ENCODE results near the gene ODF2.

Gene ODF2

DNA sequence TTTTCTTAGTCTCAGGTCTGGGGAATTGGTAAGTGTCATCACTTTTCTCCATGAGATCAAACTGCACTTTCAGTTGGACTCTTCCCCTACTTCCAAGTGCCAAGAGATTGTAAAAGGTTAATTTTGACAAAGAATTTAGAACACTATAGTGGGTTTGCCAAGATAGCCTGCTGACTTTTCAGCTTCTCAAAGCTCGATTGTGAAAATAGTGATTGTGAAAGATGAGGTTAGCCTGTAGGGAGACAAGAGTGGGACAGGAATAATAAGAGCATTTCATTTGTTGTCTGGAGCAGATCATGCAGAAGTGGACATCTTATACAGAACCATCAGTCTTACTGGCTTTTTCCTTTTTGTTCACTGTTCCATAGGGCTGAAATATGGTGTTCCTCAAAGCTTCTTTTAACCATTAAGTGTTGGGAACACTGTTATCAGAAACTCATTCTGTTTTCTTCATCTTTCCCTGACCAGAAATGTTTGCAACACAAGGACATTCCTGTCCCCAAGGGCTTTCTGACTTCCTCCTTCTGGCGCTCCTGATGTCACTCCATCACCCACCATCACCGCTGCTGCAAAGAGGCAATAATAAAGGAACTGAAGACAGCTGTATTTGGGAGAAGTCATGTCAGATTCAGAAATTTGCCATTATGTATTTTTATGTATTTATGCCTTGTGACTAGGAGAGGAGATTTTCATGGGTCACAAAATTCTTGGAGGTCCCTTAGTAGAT, 85.0 kb downstream of the ODF2 start:
- no peak for DNase-seq

DNA sequence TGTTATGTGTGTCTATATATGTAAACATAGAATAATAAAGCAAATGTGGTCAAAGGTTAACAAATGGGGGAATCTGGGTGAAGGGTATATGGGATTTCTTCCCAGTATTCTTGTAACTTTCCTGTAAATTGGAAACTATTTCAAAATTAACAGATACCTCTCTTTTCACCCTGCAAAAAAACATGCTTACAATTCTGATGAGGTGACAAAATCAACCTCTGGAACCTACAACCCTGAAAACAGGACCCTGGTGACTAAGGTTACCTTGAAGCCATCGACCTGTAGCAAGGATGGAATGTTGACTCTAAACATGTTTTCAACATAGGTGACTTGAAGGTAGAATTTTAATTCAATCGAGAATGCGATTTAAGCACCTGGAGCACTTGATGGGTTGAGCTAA, 90.7 kb downstream of the ODF2 start:
- no peak for DNase-seq

DNA sequence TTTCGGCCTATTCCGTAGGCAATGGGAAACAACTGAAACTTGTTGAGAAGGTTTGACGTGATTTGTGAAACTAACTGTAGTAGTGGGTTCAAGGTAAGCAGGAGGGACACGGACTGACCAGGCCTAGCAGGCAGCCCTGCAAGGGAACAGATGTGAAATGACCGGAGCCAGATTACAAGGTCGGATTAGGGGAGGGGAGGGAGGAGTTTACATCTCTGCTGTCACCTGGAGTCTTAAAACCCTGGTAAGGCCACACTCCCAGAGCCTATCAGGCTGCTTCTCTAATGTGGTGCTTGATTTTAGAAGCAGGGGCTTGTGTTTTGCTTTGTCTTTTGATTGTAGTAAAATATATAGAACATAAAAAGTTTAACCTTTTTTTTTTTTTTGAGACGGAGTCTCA, 93.1 kb downstream of the ODF2 start:
- no peak for DNase-seq

DNA sequence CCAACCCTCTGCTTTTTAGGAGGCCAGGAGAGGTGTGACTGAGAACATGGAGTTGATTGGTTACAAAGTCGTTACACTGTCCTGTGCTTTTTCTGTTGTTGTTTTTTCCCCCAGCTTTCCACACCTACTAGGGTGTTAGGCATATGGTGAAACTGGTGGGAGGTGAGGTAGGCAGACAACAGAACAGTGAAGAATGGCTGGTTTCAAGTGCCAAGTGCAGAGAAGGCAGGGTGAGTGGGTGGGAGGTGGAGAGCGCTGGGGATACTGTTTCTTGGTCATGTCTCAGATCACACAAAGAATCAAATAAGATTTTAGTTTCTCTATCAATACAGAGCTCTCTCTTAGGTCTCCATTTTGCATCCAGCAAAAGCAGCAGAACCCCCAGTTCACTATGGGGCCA, 94.4 kb downstream of the ODF2 start:
- no peak for DNase-seq
